Gastroesophageal sphincter (tissue), 4 donors: Measurements from ENCODE around the gene HOMER2. TPM values are rescaled to one million over a fixed set of nuclear protein-coding genes. Genes with fewer than 3 reads are reported as not detected.

Experiments used
- ATAC-seq: fragments of 150-250 bp; one replicate; pipeline ENCODE4 v1.9.1; 2016; ENCODE audit warnings: mild to moderate bottlenecking, moderate library complexity
- H3K27ac ChIP-seq, 4 donors: fragments of 200-600 bp; sonication (generic) in 3 of 4; 1 replicate in 3 of 4; 2 replicates in 1 of 4; pipeline ENCODE4 v1.5.1; 2016 to 2019
- H3K27me3 ChIP-seq: fragments of 200-600 bp; sonication (generic); one replicate; pipeline ENCODE4 v1.5.1; 2019
- H3K36me3 ChIP-seq, 2 donors: fragments of 200-600 bp; sonication (generic); one replicate each; pipeline ENCODE4 v1.5.1; 2019; ENCODE audit warnings: control low read depth in 1 of 2
- H3K4me1 ChIP-seq, 3 donors: fragments of 200-600 bp; sonication (generic); 1 replicate in 2 of 3; 2 replicates in 1 of 3; pipeline ENCODE4 v1.5.1; 2016 to 2019; ENCODE audit warnings: control low read depth in 2 of 3
- H3K4me3 ChIP-seq, 2 donors: fragments of 200-600 bp; sonication (generic); one replicate each; pipeline ENCODE4 v1.5.1; 2019; ENCODE audit warnings: mild to moderate bottlenecking in 1 of 2, moderate library complexity in 1 of 2
- H3K9me3 ChIP-seq, 3 donors: fragments of 200-600 bp; sonication (generic); one replicate each; pipeline ENCODE4 v1.5.1; 2017 to 2019; ENCODE audit warnings: control low read depth in 2 of 3
- EP300 ChIP-seq: sonication (generic); formaldehyde crosslinking; IDR thresholded peaks from one replicate; pipeline ENCODE4 v1.6.1; 2017; ENCODE audit warnings: antibody characterized with exemption, mild to moderate bottlenecking
- POLR2A ChIP-seq, 2 donors: fragments of 450-650 bp; IDR thresholded peaks; one replicate each; pipeline ENCODE4 v1.6.1; 2017; ENCODE audit warnings: antibody characterized with exemption in 2 of 2, mild to moderate bottlenecking in 2 of 2, moderate library complexity in 1 of 2
- POLR2AphosphoS5 ChIP-seq: sonication (generic); formaldehyde crosslinking; IDR thresholded peaks from one replicate; pipeline ENCODE4 v1.6.1; 2017; ENCODE audit warnings: antibody characterized with exemption
- WGBS, 2 donors: methylation state at CpG; one replicate each; pipeline ENCODE4 v1.1.5; 2018; ENCODE audit warnings: low coverage in 1 of 2; 5-methylcytosine and 5-hydroxymethylcytosine counted together
- total RNA-seq, 4 donors: library from RNA; depleted of rRNA; stranded (reverse); fragments of >200 nt; gene quantifications; one replicate each; pipeline ENCODE4 v1.1.0, GENCODE V29; 2016
- TF ChIP-seq, protein P1 (sequence below), 4 experiments: fragments of 200-600 bp in 2 of 4; fragments of 450-650 bp in 2 of 4; sonication (generic) in 1 of 4; IDR thresholded peaks; one replicate each; pipeline ENCODE4 v1.5.1; 2017 to 2019; ENCODE audit warnings: antibody characterized with exemption in 4 of 4, mild to moderate bottlenecking in 2 of 4, moderate library complexity in 2 of 4

Gene HOMER2
- total RNA-seq, 4 donors from 2014 or later = 12.0 to 26.8 (median 17.7) TPM

- WGBS, 2 donors = 53 to 65% methylated on average over 3 of the region's 6 CpGs
Measured at GRCh38 chr15:82919231-82919886, 33.2 kb downstream of the HOMER2 start.

DNA sequence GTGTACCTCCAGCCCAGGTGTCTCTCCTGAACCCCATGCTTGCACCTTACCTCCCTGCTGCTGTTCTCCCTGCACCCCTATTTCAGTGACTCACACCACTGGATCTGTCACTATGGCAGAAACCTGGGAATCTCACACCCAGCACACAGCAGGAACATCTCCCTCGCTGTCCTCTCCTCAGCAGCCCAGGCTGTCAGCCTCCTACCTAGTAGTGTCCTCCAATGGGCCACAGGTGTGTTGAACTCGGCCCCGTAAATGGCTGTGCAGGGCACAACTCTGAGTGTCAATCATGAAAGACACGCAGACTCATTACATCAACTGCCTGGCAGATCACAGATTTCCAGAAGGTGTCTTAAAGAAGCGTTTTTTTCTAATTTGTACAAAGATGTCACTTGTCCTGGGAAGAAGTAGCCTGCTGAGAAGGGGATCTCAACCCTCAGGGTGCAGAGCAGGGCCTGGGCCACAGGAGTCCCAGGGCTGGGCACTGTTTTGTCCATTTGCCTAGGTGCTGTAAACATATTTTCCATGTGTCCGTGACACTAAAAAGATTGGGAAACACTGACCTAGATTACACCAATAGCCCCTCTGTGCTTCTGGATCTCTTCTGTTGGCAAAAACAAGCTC is 33.8 kb downstream of the HOMER2 start:
- Histone ChIP-seq H3K27me3 (no peaks in the 10 kb centered on the region), H3K27ac (peak overlapping the region in 2 of 4 donors; percentile 24 to 43), H3K36me3 (no peaks in the 10 kb centered on the region), H3K4me1 (peaks cover 0 to 22% (median 0%) of the 10 kb centered on the region in 3 donors), H3K4me3 (no peak overlapping the region), H3K9me3 (no peaks in the 10 kb centered on the region)
- WGBS, 2 donors = 89 to 91% methylated on average over 3 of the region's 6 CpGs
- no peak for ATAC-seq
- no peak for TF ChIP-seq EP300
- TF ChIP-seq POLR2A (IDR thresholded peaks at IDR 0.05) = no peak
- TF ChIP-seq, protein P1, sequence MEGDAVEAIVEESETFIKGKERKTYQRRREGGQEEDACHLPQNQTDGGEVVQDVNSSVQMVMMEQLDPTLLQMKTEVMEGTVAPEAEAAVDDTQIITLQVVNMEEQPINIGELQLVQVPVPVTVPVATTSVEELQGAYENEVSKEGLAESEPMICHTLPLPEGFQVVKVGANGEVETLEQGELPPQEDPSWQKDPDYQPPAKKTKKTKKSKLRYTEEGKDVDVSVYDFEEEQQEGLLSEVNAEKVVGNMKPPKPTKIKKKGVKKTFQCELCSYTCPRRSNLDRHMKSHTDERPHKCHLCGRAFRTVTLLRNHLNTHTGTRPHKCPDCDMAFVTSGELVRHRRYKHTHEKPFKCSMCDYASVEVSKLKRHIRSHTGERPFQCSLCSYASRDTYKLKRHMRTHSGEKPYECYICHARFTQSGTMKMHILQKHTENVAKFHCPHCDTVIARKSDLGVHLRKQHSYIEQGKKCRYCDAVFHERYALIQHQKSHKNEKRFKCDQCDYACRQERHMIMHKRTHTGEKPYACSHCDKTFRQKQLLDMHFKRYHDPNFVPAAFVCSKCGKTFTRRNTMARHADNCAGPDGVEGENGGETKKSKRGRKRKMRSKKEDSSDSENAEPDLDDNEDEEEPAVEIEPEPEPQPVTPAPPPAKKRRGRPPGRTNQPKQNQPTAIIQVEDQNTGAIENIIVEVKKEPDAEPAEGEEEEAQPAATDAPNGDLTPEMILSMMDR (IDR thresholded peaks at IDR 0.05) = no peak
- TF ChIP-seq POLR2AphosphoS5 = no peak

More at GRCh38 chr15:82919231-82919886, 33.2 kb downstream of the HOMER2 start:
- ATAC-seq = peak; percentile 39
- TF ChIP-seq, protein P1 (IDR thresholded peaks at IDR 0.05) = no peak
- no peak overlapping the region for H3K4me3 ChIP-seq
- H3K4me1 ChIP-seq = peaks cover 0 to 22% (median 0%) of the 10 kb centered on the region in 3 donors
- no peaks in the 10 kb centered on the region for H3K36me3 ChIP-seq
- peak overlapping the region in 2 of 4 donors; percentile 24 to 43 for H3K27ac ChIP-seq
- no peaks in the 10 kb centered on the region for H3K27me3 ChIP-seq
- H3K9me3 ChIP-seq = no peaks in the 10 kb centered on the region

- no CpG with 5 or more reads among the region's 6 CpGs for WGBS, 2 donors
- Histone ChIP-seq H3K4me1 (peaks cover 0 to 22% (median 0%) of the 10 kb centered on the region in 3 donors), H3K36me3 (no peaks in the 10 kb centered on the region), H3K9me3 (no peaks in the 10 kb centered on the region), H3K4me3 (no peak overlapping the region), H3K27ac (no peak overlapping the region), H3K27me3 (no peaks in the 10 kb centered on the region)
- no peak for ATAC-seq
- TF ChIP-seq, protein P1 (IDR thresholded peaks at IDR 0.05) = no peak
- TF ChIP-seq POLR2A (IDR thresholded peaks at IDR 0.05) (no peak), EP300 (no peak), POLR2AphosphoS5 (no peak)
Measured at GRCh38 chr15:82918162-82918561, 34.4 kb downstream of the HOMER2 start.

- Histone ChIP-seq H3K27me3 (no peaks in the 10 kb centered on the region), H3K9me3 (no peaks in the 10 kb centered on the region), H3K4me1 (peaks cover 0 to 22% (median 0%) of the 10 kb centered on the region in 3 donors), H3K4me3 (no peak overlapping the region), H3K36me3 (no peaks in the 10 kb centered on the region), H3K27ac (no peak overlapping the region)
- TF ChIP-seq EP300 = no peak
- TF ChIP-seq, protein P1 (IDR thresholded peaks at IDR 0.05) = no peak
- no peak for TF ChIP-seq POLR2A (IDR thresholded peaks at IDR 0.05)
- no peak for TF ChIP-seq POLR2AphosphoS5
- ATAC-seq = no peak
- WGBS, 2 donors = 75 to 81% methylated on average over 2 to 7 of the region's 7 CpGs
Measured at GRCh38 chr15:82917249-82917648, 35.3 kb downstream of the HOMER2 start.
